ENCODE results near the gene CASQ2. TPM values are rescaled to one million over a fixed set of nuclear protein-coding genes. Genes with fewer than 3 reads are reported as not detected.

CASQ2 gene
- total RNA-seq, 4 donors from 2014 or later = 1.9 to 10.9 (median 2.3) TPM

DNA sequence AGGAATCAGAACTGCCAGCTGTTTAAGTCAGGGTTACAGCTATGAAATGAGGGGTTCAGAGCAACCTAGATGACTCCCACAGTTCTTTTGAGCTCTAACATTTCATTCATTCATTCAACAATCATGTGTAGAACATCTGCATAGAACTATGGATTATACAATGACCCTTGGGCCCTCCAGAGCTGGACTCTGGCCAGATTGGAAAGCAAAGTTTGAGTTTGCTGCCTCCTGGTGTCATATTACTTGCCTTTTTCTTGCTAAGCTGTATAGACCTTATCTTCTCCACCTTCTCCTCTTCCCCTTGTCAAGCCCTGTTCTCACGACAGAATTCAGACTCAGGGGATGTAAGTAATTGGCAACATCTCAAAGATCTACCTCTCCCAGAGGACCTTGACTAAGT lies 4.0 kb downstream of the CASQ2 start:
- ATAC-seq (ENCODE audit: low FRiP score) (no peak), DNase-seq (ENCODE audit: low spot score) (no peak)
- TF ChIP-seq, protein P1, sequence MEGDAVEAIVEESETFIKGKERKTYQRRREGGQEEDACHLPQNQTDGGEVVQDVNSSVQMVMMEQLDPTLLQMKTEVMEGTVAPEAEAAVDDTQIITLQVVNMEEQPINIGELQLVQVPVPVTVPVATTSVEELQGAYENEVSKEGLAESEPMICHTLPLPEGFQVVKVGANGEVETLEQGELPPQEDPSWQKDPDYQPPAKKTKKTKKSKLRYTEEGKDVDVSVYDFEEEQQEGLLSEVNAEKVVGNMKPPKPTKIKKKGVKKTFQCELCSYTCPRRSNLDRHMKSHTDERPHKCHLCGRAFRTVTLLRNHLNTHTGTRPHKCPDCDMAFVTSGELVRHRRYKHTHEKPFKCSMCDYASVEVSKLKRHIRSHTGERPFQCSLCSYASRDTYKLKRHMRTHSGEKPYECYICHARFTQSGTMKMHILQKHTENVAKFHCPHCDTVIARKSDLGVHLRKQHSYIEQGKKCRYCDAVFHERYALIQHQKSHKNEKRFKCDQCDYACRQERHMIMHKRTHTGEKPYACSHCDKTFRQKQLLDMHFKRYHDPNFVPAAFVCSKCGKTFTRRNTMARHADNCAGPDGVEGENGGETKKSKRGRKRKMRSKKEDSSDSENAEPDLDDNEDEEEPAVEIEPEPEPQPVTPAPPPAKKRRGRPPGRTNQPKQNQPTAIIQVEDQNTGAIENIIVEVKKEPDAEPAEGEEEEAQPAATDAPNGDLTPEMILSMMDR (IDR thresholded peaks at IDR 0.05) = no peak

- TF ChIP-seq, protein P1 (IDR thresholded peaks at IDR 0.05) = no peak
- no peak for DNase-seq (ENCODE audit: low spot score)
- ATAC-seq (ENCODE audit: low FRiP score) = no peak
Observed at GRCh38 chr1:115762779-115763178, 5.7 kb downstream of the CASQ2 start.

GRCh38 chr1:115761601-115762302 lies 6.8 kb downstream of the CASQ2 start:
- TF ChIP-seq, protein P1 (IDR thresholded peaks at IDR 0.05) = no peak
- no peak for DNase-seq (ENCODE audit: low spot score)
- no peak for ATAC-seq (ENCODE audit: low FRiP score)

GRCh38 chr1:115757856-115758255 lies 10.7 kb downstream of the CASQ2 start:
- ATAC-seq (ENCODE audit: low FRiP score) = no peak
- TF ChIP-seq, protein P1 (IDR thresholded peaks at IDR 0.05) = no peak

GRCh38 chr1:115757326-115757725 lies 11.2 kb downstream of the CASQ2 start:
- no peak for DNase-seq (ENCODE audit: low spot score)
- ATAC-seq (ENCODE audit: low FRiP score) = no peak
- TF ChIP-seq, protein P1 (IDR thresholded peaks at IDR 0.05) = no peak

More at GRCh38 chr1:115757856-115758255, 10.7 kb downstream of the CASQ2 start:
- no peak for DNase-seq (ENCODE audit: low spot score)

DNA sequence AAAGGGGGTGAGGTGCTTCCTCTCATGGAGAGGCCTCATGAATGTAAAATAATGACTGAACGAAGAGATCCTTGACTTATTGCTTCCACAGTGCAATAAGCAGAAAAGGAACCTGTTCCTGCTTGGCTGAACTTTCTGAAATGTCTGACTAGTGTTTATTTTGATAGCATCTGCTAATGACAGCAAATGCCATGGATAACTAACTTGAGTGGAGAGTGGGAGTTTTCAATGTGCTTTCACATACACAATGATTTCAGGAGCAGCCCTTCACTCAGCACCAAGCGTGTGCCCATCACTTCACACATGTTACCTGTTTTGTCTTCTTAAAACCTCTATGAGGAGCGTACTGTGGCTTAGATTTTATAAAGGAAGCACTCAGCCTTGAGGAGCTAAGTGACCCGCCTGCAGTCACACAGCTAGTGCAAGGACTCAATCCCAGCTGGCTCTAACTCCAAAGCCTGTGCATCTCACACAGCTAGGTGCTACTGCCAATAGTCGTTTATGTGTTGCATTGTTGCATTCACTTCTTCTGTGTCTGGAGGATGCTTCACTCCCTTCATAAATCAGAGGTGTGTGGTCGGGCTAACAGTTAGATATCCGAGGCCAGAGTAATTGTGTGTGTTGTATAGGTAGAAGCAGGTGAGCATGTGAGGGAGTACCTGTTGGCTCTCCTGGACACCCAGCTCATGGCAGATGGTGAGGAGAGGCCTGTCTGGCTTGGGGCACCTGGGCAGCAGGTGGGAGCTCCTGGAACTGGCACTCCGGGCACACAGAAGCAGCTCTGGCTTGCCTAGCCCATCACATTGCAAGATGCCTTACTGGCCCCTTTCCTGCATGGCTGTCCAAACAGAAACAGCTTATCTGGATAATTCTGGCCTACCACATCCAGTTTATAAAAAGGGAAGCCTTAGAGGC lies 12.8 kb downstream of the CASQ2 start:
- ATAC-seq (ENCODE audit: low FRiP score) = no peak
- DNase-seq (ENCODE audit: low spot score) = no peak
- TF ChIP-seq, protein P1 (IDR thresholded peaks at IDR 0.05) = no peak

All from omental fat pad (tissue), 4 donors.